ENCODE data around the gene SHISAL1. TPM values are rescaled to one million over a fixed set of nuclear protein-coding genes. Genes with fewer than 3 reads are reported as not detected.

SHISAL1 gene
- total RNA-seq, 1 experiment from 2014 or later: 2.9 TPM

- Histone ChIP-seq H2BK20ac (ENCODE audit: low read depth, low read length, poor library complexity, severe bottlenecking) (no peak overlapping the region), H4K91ac (ENCODE audit: insufficient read length, low read depth, low read length) (no peak overlapping the region), H3K4ac (ENCODE audit: low read depth, low read length) (no peak overlapping the region), H3K4me2 (ENCODE audit: insufficient read depth, insufficient read length, low read length) (no peak overlapping the region), H2AFZ (ENCODE audit: low read length) (no peak overlapping the region), H2BK120ac (ENCODE audit: low read depth, low read length, poor library complexity, severe bottlenecking) (no peak overlapping the region), H3K9ac (ENCODE audit: extremely low read depth, insufficient read length, low read length) (no peak overlapping the region), H3K79me2 (ENCODE audit: insufficient read depth, low read length) (no peaks in the 10 kb centered on the region), H3K79me1 (ENCODE audit: insufficient read depth, low read depth, low read length, poor library complexity, severe bottlenecking) (no peaks in the 10 kb centered on the region), H3K18ac (ENCODE audit: insufficient read length, low read depth, low read length) (no peak overlapping the region), H2BK15ac (ENCODE audit: low read depth, low read length) (no peak overlapping the region), H3K56ac (ENCODE audit: insufficient read length, low read depth, low read length) (no peak overlapping the region), H3K27ac (ENCODE audit: insufficient read length, low read depth, low read length) (no peak overlapping the region), H3K9me3 (ENCODE audit: control insufficient read depth, low read depth, low read length) (no peaks in the 10 kb centered on the region), H2BK12ac (ENCODE audit: insufficient read length, low read depth, low read length) (no peak overlapping the region), H3K27me3 (ENCODE audit: insufficient read depth, low read length) (no peaks in the 10 kb centered on the region), H4K8ac (replicated peaks; ENCODE audit: insufficient read length, low read depth, low read length) (no peak overlapping the region), H3K23me2 (ENCODE audit: insufficient read length, low read depth, low read length, poor library complexity, severe bottlenecking) (no peaks in the 10 kb centered on the region), H3T11ph (ENCODE audit: low read length) (no peak overlapping the region), H2BK5ac (ENCODE audit: insufficient read length, low read length) (no peak overlapping the region), H4K20me1 (ENCODE audit: control insufficient read depth, insufficient read depth, insufficient read length) (peaks cover 5% of the 10 kb centered on the region), H3K23ac (ENCODE audit: insufficient read length, low read depth, low read length) (no peak overlapping the region), H4K5ac (ENCODE audit: insufficient read length, low read depth, low read length) (no peak overlapping the region), H3K4me1 (ENCODE audit: insufficient read depth, low read length) (no peaks in the 10 kb centered on the region), H3K14ac (ENCODE audit: insufficient read depth, low read length) (no peak overlapping the region), H2AK5ac (ENCODE audit: insufficient read length, low read length) (no peak overlapping the region)
- peaks cover 9 to 11% of the 10 kb centered on the region in 2 experiments for H3K9me3 Mint-ChIP-seq
- WGBS (ENCODE audit: extremely low coverage, insufficient read length, low lambda C conversion rate): no CpG with 5 or more reads among the region's 3 CpGs
- H3K4me1 Mint-ChIP-seq: 0 out of 4 replicates have a peak, but pooled peaks cover 0 to 3% of the 10 kb centered on the region in 2 experiments
- no peaks in the 10 kb centered on the region for H3K36me3 Mint-ChIP-seq (ENCODE audit: insufficient read depth in 1 of 3, low read depth in 3 of 3)
- TF ChIP-seq, protein P1, sequence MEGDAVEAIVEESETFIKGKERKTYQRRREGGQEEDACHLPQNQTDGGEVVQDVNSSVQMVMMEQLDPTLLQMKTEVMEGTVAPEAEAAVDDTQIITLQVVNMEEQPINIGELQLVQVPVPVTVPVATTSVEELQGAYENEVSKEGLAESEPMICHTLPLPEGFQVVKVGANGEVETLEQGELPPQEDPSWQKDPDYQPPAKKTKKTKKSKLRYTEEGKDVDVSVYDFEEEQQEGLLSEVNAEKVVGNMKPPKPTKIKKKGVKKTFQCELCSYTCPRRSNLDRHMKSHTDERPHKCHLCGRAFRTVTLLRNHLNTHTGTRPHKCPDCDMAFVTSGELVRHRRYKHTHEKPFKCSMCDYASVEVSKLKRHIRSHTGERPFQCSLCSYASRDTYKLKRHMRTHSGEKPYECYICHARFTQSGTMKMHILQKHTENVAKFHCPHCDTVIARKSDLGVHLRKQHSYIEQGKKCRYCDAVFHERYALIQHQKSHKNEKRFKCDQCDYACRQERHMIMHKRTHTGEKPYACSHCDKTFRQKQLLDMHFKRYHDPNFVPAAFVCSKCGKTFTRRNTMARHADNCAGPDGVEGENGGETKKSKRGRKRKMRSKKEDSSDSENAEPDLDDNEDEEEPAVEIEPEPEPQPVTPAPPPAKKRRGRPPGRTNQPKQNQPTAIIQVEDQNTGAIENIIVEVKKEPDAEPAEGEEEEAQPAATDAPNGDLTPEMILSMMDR (conservative IDR thresholded peaks at IDR 0.05): no peak
- no peak overlapping the region for H3K4me3 Mint-ChIP-seq
- H3K27ac Mint-ChIP-seq: no peak overlapping the region
- no peak for DNase-seq
- peaks cover 4% of the 10 kb centered on the region for H3K27me3 Mint-ChIP-seq (ENCODE audit: low read depth)
Measured at GRCh38 chr22:44229331-44229730, 83.4 kb downstream of the SHISAL1 start.
